MG63 (cell line): Measurements from ENCODE around the gene MAP9. TPM values are rescaled to one million over a fixed set of nuclear protein-coding genes. Genes with fewer than 3 reads are reported as not detected.
"Not testable (repeated sequence)": the region's sequence is repeated elsewhere in the genome, so short reads cannot be mapped to it uniquely, and the experiment has no call there.

Experiments
- DNase-seq: peaks from one replicate; pipeline ENCODE4 v3.0.0-alpha.2; 2020
- H3K27me3 ChIP-seq: fragments of 250-450 bp; sonication (Bioruptor Pico); 2 replicates; pipeline ENCODE4 v1.5.1; 2020; ENCODE audit warnings: mild to moderate bottlenecking, moderate library complexity
- H3K36me3 ChIP-seq: fragments of 250-450 bp; sonication (Bioruptor Pico); 2 replicates; pipeline ENCODE4 v1.5.1; 2020; ENCODE audit warnings: mild to moderate bottlenecking, moderate library complexity
- H3K4me3 ChIP-seq: fragments of 250-450 bp; sonication (Bioruptor Pico); 2 replicates; pipeline ENCODE4 v1.5.1; 2020; ENCODE audit warnings: mild to moderate bottlenecking, moderate library complexity
- H3K9me3 ChIP-seq: fragments of 250-450 bp; sonication (Bioruptor Pico); 2 replicates; pipeline ENCODE4 v1.5.1; 2020; ENCODE audit warnings: mild to moderate bottlenecking, moderate library complexity
- total RNA-seq: library from RNA; depleted of rRNA; stranded (reverse); fragments of >200 nt; shearing (Covaris generic); gene quantifications from 2 replicates; pipeline ENCODE4 v1.2.3, GENCODE V29; 2014; ENCODE audit warnings: low replicate concordance; rRNA removed

Gene MAP9
- total RNA-seq = 3.8 and 4.3 TPM in 2 replicates

GRCh38 chr4:155376387-155377268 is at the start of gene MAP9:
MAP9 (minus strand) TSS chr4:155376965; CDS start chr4:155375850, 1,115 bp downstream.
- Histone ChIP-seq H3K4me3 (peak within 1 kb of the TSS; percentile 75), H3K9me3 (no peaks in the 10 kb centered on the region), H3K36me3 (no peaks in the 10 kb centered on the region), H3K27me3 (no peaks in the 10 kb centered on the region)
- peak; percentile 90 for DNase-seq

GRCh38 chr4:155424778-155425177 is 48.0 kb upstream of the MAP9 start:
- not testable (repeated sequence) for H3K4me3 ChIP-seq, H3K9me3 ChIP-seq, DNase-seq, H3K36me3 ChIP-seq, H3K27me3 ChIP-seq

- no peak for DNase-seq
- H3K9me3 ChIP-seq = no peaks in the 10 kb centered on the region
- H3K27me3 ChIP-seq = no peaks in the 10 kb centered on the region
- no peaks in the 10 kb centered on the region for H3K36me3 ChIP-seq
- no peak overlapping the region for H3K4me3 ChIP-seq
Measured at GRCh38 chr4:155423671-155424070, 46.9 kb upstream of the MAP9 start.

GRCh38 chr4:155419266-155419665 is 42.5 kb upstream of the MAP9 start:
- no peaks in the 10 kb centered on the region for H3K9me3 ChIP-seq
- no peak overlapping the region for H3K4me3 ChIP-seq
- no peak for DNase-seq
- H3K27me3 ChIP-seq = no peaks in the 10 kb centered on the region
- no peaks in the 10 kb centered on the region for H3K36me3 ChIP-seq

GRCh38 chr4:155415662-155416061 is 38.9 kb upstream of the MAP9 start:
- no peak overlapping the region for H3K4me3 ChIP-seq
- DNase-seq = no peak

GRCh38 chr4:155413451-155413850 is 36.7 kb upstream of the MAP9 start:
- H3K4me3 ChIP-seq = no peak overlapping the region
- no peak for DNase-seq
- H3K9me3 ChIP-seq = no peaks in the 10 kb centered on the region
- H3K27me3 ChIP-seq = no peaks in the 10 kb centered on the region
- H3K36me3 ChIP-seq = no peaks in the 10 kb centered on the region

More at GRCh38 chr4:155415662-155416061, 38.9 kb upstream of the MAP9 start:
- Histone ChIP-seq H3K27me3 (no peaks in the 10 kb centered on the region), H3K36me3 (no peaks in the 10 kb centered on the region), H3K9me3 (no peaks in the 10 kb centered on the region)

GRCh38 chr4:155411546-155411945 is 34.8 kb upstream of the MAP9 start:
- Histone ChIP-seq H3K9me3 (no peaks in the 10 kb centered on the region), H3K27me3 (no peaks in the 10 kb centered on the region), H3K4me3 (no peak overlapping the region), H3K36me3 (no peaks in the 10 kb centered on the region)
- no peak for DNase-seq

- no peaks in the 10 kb centered on the region for H3K27me3 ChIP-seq
- H3K4me3 ChIP-seq = no peak overlapping the region
- no peaks in the 10 kb centered on the region for H3K9me3 ChIP-seq
- no peak for DNase-seq
- H3K36me3 ChIP-seq = no peaks in the 10 kb centered on the region
Measured at GRCh38 chr4:155408796-155409195, 32.0 kb upstream of the MAP9 start.

- no peaks in the 10 kb centered on the region for H3K27me3 ChIP-seq
- H3K36me3 ChIP-seq = no peaks in the 10 kb centered on the region
- DNase-seq = no peak
- H3K9me3 ChIP-seq = no peaks in the 10 kb centered on the region
- no peak overlapping the region for H3K4me3 ChIP-seq
Measured at GRCh38 chr4:155407480-155407879, 30.7 kb upstream of the MAP9 start.

GRCh38 chr4:155405059-155405458 is 28.3 kb upstream of the MAP9 start:
- DNase-seq = no peak
- Histone ChIP-seq H3K27me3 (no peaks in the 10 kb centered on the region), H3K9me3 (no peaks in the 10 kb centered on the region), H3K4me3 (no peak overlapping the region), H3K36me3 (no peaks in the 10 kb centered on the region)

GRCh38 chr4:155403886-155404285 is 27.1 kb upstream of the MAP9 start:
- no peak for DNase-seq
- Histone ChIP-seq H3K27me3 (no peaks in the 10 kb centered on the region), H3K36me3 (no peaks in the 10 kb centered on the region), H3K9me3 (no peaks in the 10 kb centered on the region), H3K4me3 (no peak overlapping the region)

GRCh38 chr4:155402941-155403340 is 26.2 kb upstream of the MAP9 start:
- Histone ChIP-seq H3K27me3 (no peaks in the 10 kb centered on the region), H3K36me3 (no peaks in the 10 kb centered on the region), H3K4me3 (no peak overlapping the region), H3K9me3 (no peaks in the 10 kb centered on the region)
- no peak for DNase-seq

- no peaks in the 10 kb centered on the region for H3K27me3 ChIP-seq
- no peak overlapping the region for H3K4me3 ChIP-seq
- H3K36me3 ChIP-seq = no peaks in the 10 kb centered on the region
- DNase-seq = no peak
- no peaks in the 10 kb centered on the region for H3K9me3 ChIP-seq
Measured at GRCh38 chr4:155400893-155401292, 24.1 kb upstream of the MAP9 start.

GRCh38 chr4:155399974-155400697 is 23.4 kb upstream of the MAP9 start:
- Histone ChIP-seq H3K36me3 (no peaks in the 10 kb centered on the region), H3K9me3 (no peaks in the 10 kb centered on the region), H3K27me3 (no peaks in the 10 kb centered on the region), H3K4me3 (no peak overlapping the region)
- DNase-seq = no peak

GRCh38 chr4:155392481-155393184 is 15.9 kb upstream of the MAP9 start:
- DNase-seq = peak; percentile 48
- no peak overlapping the region for H3K4me3 ChIP-seq
- H3K27me3 ChIP-seq = no peaks in the 10 kb centered on the region
- H3K36me3 ChIP-seq = no peaks in the 10 kb centered on the region
- H3K9me3 ChIP-seq = no peaks in the 10 kb centered on the region

- no peaks in the 10 kb centered on the region for H3K27me3 ChIP-seq
- H3K36me3 ChIP-seq = no peaks in the 10 kb centered on the region
- no peaks in the 10 kb centered on the region for H3K9me3 ChIP-seq
- DNase-seq = no peak
- H3K4me3 ChIP-seq = no peak overlapping the region
Measured at GRCh38 chr4:155391932-155392331, 15.2 kb upstream of the MAP9 start.

- Histone ChIP-seq H3K9me3 (no peaks in the 10 kb centered on the region), H3K4me3 (no peak overlapping the region), H3K36me3 (no peaks in the 10 kb centered on the region), H3K27me3 (no peaks in the 10 kb centered on the region)
- no peak for DNase-seq
Measured at GRCh38 chr4:155388162-155388561, 11.4 kb upstream of the MAP9 start.
